AG04450 (cell line): ENCODE results near the gene GCNT1. TPM values are rescaled to one million over a fixed set of nuclear protein-coding genes. Genes with fewer than 3 reads are reported as not detected.

Experiments
- CTCF ChIA-PET: fragments of 300-600, 350-600 bp; formaldehyde crosslinking; extraction: SDS; loops from one replicate; lab custom pipeline; 2022; ENCODE audit warnings: antibody characterized with exemption, inconsistent platforms; lab: Charles Lee
- POLR2A ChIA-PET: fragments of 350-600 bp; formaldehyde crosslinking; extraction: SDS; loops from one replicate; lab custom pipeline; 2021; ENCODE audit warnings: antibody characterized with exemption, inconsistent platforms; lab: Yijun Ruan, JAX
- DNase-seq: peaks from one replicate; pipeline ENCODE4 v3.0.0-alpha.2; 2011; ENCODE audit warnings: low read depth, low spot score
- H3K27ac ChIP-seq: one replicate; pipeline ENCODE4 v1.5.1; 2012; ENCODE audit warnings: low read depth, low read length, control low read depth
- H3K27me3 ChIP-seq: one replicate; pipeline ENCODE4 v1.6.0; 2012; ENCODE audit warnings: low read length; ENCODE audit not compliant: control insufficient read depth, insufficient read depth
- H3K4me3 ChIP-seq: 2 replicates; pipeline ENCODE4 v1.5.1; 2011; ENCODE audit warnings: mild to moderate bottlenecking, low read depth, low read length, control low read depth
- H3K9me3 ChIP-seq: 2 replicates; pipeline ENCODE4 v1.5.1; 2012; ENCODE audit warnings: low read length; ENCODE audit not compliant: control insufficient read depth, insufficient read depth
- CTCF ChIP-seq: IDR thresholded peaks from 2 replicates; pipeline ENCODE4 v1.5.1; 2011; ENCODE audit warnings: low read depth, low read length, control low read depth, inconsistent platforms
- polyA plus RNA-seq: library from polyadenylated mRNA; depleted of rRNA; stranded (reverse); fragments of >200 nt; gene quantifications from 2 replicates; pipeline ENCODE4 v1.2.3, GENCODE V29; 2011

GCNT1 gene
- polyA plus RNA-seq, 1 experiment: 6.9 TPM

- Histone ChIP-seq H3K27ac (peak overlapping the region; percentile 47), H3K27me3 (no peaks in the 10 kb centered on the region), H3K9me3 (no peaks in the 10 kb centered on the region), H3K4me3 (peak overlapping the region; percentile 86)
- TF ChIP-seq CTCF: peak; percentile 55
- DNase-seq: no peak
- CTCF ChIA-PET: interaction anchor here (0.5 to 2.6 kb wide), 4 partner anchors 12 to 199 kb away, joined by 3 to 11 read pairs (median 4); partner anchors contain the start of gene RFK
- POLR2A ChIA-PET: interaction anchor here (0.9 kb wide), 2 partner anchors 98 to 194 kb away, joined by 3 to 4 read pairs; no protein-coding TSS in a partner anchor
Observed at GRCh38 chr9:76459694-76460635, 983 bp downstream of the GCNT1 start.

- Histone ChIP-seq H3K9me3 (no peaks in the 10 kb centered on the region), H3K4me3 (no peak overlapping the region), H3K27ac (no peak overlapping the region), H3K27me3 (no peaks in the 10 kb centered on the region)
- no peak for TF ChIP-seq CTCF
- CTCF ChIA-PET: interaction anchor here (0.6 kb wide), 1 partner anchor 78 kb away, joined by 3 read pairs; no protein-coding TSS in a partner anchor
- no peak for DNase-seq
- POLR2A ChIA-PET: no interaction called here
Observed at GRCh38 chr9:76462126-76462525, 3.1 kb downstream of the GCNT1 start.

- H3K27me3 ChIP-seq: no peaks in the 10 kb centered on the region
- no peak overlapping the region for H3K27ac ChIP-seq
- no peak for TF ChIP-seq CTCF
- CTCF ChIA-PET: no interaction called here
- H3K9me3 ChIP-seq: no peaks in the 10 kb centered on the region
- POLR2A ChIA-PET: no interaction called here
- DNase-seq: no peak
- H3K4me3 ChIP-seq: no peak overlapping the region
Observed at GRCh38 chr9:76463211-76463610, 4.2 kb downstream of the GCNT1 start.

- no peak for DNase-seq
- Histone ChIP-seq H3K27me3 (no peaks in the 10 kb centered on the region), H3K27ac (no peak overlapping the region), H3K4me3 (no peak overlapping the region), H3K9me3 (no peaks in the 10 kb centered on the region)
- no peak for TF ChIP-seq CTCF
- POLR2A ChIA-PET: no interaction called here
- CTCF ChIA-PET: no interaction called here
Observed at GRCh38 chr9:76464706-76465105, 5.7 kb downstream of the GCNT1 start.
